GM19438 (cell line): ENCODE data around the gene ECPAS.
"Not testable (repeated sequence)": the region's sequence is repeated elsewhere in the genome, so short reads cannot be mapped to it uniquely, and the experiment has no call there.

Experiments used
- ATAC-seq: cut with Tn5 transposase; IDR thresholded peaks from one replicate; pipeline ENCODE4 v1.9.1; 2021; ENCODE audit warnings: low read depth; ENCODE audit not compliant: unreplicated experiment

The ECPAS gene

DNA sequence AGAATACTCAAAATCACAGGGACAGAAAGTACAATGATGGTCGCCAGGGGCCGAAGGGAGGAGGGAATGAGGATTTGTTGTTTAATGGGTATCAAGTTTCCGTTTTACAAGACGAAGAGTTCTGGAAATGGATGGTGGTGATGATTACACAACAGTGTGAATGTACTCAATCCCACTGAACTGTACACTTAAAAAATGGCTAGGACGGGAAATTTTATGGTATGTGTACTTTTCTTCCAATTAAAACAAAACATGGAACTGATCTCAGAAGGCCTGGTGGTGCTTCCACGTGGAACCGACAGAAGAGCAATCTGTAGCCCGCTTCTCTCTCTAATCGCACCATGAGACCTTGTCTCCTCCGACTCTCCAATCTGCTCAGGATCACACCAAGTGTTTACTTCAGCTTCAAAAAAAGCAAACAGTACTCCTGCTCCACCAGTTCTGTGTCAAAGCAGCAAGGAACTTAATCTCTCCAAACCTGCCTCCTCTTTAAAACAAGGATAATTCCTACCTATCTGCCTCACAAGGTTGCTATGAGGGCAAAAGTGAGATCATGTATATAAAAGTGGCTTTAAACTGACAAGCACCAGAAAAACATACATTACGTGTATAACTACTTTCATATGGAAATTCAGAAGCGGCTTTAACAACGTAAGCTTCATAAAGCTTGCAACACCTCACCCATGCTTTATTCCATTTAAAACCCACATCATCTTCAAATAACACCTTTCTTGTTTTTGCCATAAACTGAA is 2.1 kb downstream of the ECPAS start:
- no peak for ATAC-seq

DNA sequence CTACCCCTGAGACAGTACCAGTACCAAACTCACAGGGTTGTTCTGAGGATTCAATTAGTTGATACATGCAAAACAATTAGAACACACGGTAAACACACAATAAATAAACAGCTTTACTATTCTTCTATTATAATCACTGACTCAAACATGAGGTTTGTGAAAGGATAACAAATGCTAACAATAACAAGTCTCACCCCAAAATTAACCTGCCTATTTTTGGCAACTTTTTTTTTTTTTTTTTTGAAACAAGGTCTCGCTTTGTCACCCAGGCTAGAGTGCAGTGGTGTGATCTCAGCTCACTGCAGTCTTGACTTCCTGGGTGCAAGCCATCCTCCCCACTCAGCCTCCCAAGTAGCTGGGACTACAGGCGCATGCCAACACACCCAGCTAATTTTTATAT is 6.5 kb downstream of the ECPAS start:
- ATAC-seq, result no peak

DNA sequence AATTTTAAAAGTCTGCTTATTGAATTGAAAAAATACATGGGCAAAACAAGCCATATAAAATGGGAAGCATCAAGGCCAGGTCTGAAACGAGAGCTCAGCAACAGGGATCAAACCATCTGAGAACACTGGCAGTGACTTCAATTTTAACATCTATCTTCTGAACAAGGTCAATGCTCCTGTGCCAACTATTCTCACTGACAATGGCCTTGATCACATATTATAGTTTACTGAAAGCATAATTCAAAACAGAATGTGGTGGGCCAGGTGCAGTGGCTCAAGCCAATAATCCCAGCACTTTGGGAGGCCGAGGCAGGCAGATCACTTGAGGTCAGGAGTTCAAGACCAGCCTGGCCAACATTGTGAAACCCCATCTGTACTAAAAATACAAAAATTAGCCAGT is 9.0 kb downstream of the ECPAS start:
- ATAC-seq, result no peak

DNA sequence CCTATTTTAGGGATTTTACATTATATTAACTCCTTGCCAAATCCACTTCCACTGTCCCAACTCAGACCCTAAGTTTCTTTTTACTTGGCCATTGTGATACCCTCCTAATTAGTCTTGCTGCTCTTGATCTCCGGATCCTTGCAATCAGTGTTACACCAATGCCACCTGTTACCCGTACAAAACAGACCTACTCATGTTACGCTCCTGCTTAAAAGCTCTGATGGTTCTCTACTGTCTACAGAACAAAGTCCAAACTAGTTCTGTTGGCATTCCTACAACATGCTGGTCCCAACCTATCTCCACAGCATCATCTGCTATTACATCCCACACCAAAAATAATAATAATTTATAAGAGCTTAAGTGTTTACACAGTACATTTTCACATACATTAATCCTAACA is 9.8 kb downstream of the ECPAS start:
- ATAC-seq, result no peak

DNA sequence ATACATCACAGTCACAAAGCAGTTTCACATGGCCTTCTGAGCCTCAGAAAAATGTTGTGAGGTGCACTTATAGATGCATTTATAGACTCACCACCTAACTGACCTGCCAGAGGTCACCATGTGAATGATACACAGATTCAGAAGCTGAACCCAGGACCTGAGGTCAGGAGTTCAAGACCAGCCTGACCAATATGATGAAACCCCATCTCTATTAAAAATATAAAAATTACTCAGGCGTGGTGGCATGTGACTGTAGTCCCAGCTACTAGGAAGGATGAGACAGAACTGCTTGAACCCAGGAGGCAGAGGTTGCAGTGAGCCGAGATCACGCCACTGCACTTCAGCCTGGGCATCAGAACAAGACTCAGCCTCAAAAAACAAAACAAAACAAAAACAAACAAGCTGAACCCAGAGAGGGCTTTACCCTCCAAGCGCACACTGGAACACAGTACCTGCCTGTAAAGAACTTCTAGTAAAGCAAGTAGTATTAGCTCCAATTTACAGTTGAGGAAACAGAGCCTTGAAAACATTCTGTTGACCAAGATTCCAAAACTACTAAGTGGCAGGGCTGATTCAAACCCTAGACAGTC is 16.3 kb downstream of the ECPAS start:
- no peak for ATAC-seq

DNA sequence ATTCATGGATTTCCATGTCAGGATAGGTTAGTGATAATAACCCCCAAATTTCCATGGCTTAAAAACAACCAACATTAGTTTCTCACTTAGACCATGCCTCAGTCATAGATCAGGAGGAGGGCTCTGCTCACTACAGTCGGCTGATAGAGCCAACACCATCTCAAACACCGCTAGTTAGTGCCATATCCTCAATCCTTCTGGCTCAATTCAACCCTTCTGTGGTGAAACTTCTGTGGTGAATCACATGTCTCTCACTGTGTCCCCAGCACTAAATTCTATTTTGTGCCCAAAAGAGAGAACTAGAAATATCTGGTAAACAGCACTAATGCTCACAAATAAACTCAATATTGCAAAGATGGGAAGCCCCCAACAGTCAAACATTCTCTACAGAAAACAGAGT is 21.1 kb downstream of the ECPAS start:
- ATAC-seq, result no peak

DNA sequence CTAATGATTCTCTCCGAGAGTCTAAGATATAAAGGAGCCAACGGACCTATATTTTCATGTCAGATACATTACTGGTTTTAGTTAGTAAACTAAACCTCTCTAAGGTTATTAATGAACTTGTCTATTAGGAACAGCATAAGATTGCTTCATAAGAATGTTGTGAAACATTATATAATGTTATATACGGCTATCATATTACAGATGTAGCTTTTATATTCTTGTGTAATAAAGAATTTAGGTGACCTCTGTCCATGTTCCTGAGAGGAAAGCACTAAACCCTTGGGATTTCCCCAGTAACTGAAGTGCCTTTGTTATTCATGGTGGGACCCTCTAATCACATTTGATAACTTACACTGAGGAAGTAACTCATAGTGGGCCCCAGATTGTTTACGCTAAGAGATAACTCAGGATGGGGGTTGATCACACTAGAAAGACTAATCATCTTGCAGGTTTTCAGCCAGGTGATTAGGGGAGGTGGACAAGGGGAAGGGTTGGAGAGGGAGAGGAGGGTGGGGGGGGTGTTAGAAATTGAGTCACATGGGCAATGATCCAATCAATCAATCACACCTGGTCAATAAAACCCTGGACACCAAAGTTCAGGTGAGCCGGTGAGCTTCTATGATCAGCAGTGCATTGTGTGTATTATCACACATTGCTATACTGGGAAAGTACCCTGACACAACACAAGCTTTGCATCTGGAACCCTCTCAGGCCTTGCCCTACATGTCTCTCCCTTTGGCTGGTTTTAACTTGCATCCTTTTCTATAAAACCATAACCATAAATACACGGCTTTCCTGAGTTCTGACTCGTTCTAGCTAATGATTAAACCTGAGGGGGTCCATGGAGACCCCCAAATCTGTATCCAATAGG is 25.8 kb downstream of the ECPAS start:
- no peak for ATAC-seq

DNA sequence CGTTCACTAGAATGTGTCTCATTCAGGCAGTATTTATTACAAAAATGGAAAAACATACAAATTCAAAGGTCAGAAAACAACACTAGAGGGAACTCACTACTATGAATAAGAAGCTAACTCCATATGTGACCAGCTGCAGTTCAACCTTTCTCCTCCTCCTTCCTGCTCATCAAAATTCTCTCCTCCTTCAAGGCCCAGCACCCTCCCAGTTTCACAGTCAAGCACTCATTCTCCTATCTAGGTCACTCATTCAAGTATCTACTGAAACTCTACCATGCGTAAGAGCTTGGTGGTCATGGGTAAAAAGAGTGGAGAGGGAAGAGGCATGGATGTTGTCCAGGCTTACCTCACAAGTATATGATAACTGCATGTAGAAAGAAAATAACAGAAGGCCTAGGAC is 27.7 kb downstream of the ECPAS start:
- no peak for ATAC-seq

DNA sequence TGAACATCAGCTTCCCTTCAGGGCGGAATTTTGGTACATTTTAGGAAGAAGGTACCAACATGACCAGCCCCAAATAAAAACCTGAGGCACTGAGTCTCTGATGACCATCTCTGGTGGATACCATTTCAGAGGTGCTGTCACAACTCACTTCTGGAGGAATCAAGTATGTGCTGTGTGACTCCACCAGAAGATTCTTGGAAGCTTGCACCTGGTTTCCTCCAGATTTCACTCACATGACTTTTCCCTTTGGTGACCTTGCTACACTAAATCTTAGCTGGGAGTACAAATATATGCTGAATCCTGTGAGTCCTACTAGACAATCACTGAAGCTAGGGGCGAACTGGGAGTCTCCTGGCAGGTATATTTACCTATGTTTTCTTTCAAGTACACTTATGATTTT is 28.5 kb downstream of the ECPAS start:
- ATAC-seq, result no peak

DNA sequence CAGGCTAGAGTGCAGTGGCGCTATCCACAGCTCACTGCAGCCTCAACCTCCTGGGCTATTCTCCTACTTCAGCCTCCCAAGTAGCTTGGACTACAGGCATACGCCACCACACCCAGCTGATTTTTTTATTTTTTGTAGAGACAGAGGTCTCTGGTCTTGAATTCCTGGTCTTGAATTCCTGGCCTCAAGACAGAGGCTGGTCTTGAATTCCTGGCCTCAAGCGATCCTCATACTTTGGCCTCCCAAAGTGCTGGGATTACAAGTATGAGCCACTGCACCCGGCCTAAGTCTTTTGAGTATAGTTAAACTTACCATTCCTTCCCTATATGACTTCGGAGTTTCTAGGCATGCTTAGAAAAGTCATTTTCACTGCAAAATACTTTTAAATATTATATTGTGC is 29.4 kb downstream of the ECPAS start:
- no peak for ATAC-seq

DNA sequence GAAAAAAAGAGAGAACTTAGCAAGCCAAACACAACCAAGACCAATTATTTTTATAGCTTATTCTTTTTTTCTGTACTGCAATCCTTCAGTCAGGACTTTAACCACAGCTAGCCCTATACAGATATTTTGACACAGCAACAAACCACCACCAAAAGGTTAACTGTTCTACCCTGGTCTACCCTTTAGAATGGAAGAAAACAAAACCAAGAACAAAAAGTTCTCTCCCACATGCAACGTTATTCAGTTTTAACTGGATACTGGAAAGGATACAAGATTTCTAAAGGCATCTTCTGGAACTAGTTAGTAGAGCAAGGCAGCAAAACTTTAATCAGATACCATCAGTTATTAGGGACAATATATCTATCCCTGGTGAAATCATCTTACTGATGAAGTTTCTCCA is 32.6 kb downstream of the ECPAS start:
- ATAC-seq, result no peak

DNA sequence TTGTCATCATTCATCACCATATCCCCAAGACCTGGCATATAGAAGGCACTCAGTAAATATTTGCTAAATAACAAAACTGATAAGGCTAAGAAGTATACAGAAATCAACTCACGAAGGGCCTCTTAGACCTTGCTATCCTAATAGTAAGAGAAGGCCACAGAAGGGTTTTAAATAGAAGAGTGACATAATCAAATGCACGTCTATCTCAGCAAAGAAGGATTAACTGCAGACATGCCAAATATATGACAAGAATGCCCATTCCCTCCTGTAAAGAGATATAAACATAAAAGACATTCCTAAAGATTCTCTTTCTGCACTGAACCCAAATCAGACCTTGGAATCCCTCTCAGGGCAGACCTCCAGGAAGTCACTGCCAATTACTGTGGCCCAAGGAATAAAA is 34.1 kb downstream of the ECPAS start:
- ATAC-seq, result no peak

DNA sequence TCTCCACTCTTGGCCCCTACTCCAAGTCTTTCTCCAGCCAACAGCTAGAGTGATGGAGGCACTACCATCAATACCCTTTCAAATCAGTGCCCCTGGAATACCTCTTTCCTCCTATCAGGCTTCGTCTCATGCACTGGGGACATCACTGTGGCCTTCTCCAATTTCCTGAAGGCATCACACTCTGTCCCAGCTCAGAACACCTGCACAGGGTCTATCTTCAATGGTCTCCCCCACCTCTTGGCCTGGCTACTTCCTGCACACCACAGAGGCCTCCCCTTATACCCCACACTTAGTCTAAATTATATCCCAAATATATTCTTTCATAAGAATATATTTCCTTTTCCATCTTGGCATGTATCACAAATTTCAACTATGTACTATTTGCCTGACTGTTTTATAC is 34.5 kb downstream of the ECPAS start:
- no peak for ATAC-seq

DNA sequence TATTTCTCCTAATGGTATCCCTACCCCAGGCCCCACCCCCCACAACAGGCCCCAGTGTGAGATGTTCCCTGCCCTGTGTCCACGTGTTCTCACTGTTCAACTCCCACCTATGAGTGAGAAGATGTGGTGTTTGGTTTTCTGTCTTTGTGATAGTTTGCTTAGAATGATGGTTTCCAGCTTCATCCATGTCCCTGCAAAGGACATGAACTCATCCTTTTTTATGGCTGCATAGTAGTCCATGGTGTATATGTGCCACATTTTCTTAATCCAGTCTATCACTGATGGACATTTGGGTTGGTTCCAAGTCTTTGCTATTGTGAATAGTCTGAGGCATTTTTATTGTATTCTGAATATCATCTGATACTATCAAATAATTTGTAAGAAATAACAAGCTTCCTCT is 38.4 kb downstream of the ECPAS start:
- ATAC-seq, result not testable (repeated sequence)

DNA sequence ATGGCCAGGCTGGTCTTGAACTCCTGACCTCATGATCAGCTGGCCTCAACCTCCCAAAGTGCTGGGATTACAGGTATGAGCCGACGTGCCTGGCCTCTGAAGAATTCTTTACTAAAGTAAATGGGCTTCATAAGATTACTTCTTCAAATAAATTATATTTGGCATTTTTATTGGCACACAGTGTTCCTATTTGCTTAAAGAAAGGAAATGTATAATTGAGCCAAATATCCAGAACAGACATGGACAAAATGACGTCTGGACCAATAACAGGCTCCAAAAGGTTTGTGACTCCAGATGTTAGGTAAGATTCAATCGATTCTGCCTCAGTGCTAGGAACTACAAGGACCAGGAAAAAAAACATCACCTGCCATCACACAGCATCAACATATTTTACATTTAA is 40.7 kb downstream of the ECPAS start:
- no peak for ATAC-seq

DNA sequence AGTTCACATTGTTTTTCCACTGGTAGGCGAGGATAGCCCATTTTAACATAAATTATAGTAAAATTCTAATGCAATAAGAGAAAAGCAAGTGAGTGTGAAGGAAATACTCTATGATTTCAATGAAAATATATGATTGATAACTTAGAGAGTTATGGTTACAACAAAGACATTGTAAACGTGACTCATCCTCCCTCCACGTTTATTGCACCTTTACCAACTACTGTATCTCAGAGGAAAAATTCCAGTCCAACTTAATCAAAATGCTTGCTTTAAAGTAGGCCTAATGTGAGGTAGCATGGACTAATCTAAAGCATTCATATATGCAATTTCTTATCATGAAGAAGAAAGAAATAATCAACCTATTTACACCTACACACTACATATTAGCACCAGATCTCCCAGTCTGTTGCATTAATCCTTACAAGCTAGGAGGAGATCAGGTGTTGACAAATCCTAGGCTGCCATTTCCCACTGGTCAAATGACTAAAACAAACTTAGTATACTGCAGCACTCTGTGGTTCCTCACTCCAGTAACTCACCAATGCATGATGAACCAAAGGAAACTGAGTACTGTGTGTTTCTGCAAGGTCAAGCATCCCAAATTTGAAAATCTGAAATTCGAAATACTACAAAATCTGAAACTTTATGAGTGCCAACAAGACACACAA is 41.7 kb downstream of the ECPAS start:
- no peak for ATAC-seq

DNA sequence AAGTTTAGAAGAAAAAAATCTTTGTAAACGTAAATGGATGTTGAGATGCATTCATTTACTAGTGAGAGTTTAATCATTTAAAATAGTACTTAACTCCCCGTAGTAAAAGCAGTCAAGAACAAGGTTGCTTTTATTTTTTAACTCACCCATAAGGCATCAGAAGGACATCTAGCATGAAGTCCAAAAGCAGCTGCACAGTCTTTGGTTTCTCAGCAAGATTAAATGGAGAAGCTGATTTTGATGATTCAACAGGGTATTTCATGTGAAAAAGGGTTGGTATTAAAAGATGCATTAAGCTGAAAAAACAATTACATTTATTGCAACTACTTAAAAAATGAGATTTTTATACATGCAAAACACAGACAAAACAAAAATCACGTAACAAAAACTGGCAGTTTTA is 44.0 kb downstream of the ECPAS start:
- no peak for ATAC-seq

DNA sequence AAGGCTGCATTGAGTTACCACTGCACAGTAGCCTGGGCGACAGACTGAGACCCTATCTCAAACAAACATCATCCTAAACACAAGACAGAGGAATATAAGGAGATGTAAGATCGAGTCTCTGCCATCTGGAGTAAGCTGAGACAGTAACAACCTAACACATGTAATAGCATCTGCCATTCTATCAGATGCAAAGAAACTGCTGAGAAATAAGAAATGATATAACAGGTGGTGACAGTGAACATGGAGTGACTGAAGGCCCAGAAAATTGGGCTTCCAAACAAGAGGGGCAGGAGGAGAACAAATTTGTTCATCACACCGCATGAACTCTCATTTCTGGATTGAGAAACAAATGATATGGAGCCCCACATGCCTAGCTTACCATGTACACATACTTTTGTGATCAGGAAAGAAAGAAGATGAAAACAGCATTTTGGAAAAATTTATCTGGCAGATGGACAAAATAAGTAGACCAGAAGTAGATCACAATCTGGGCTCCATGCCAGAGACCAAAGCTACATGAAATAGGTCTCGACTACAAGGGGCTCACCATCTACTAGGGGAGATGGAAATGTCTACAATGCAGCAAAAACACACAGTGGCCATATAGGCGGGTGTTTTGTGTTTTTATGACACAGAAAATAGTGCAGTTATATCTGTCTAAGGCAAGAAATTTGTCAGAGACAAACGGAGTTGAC is 45.5 kb downstream of the ECPAS start:
- no peak for ATAC-seq

DNA sequence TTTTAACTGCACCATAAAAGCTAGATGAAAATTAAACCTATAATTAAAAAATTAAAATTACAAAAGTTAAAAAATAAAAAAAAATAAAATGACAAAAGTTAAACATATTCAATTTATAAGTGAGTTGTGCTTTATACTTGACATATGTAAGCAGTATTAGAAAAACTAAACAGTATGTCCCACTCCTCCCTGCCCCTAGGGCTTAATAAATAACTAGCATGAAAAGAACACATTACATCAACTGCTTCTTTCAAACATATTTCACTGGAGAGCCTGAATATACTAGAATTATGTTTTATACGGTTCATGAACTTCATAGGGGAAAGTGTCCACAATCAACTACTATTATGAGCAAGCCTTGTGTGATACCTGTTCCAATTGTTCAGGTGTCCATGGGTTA is 47.6 kb downstream of the ECPAS start:
- no peak for ATAC-seq

DNA sequence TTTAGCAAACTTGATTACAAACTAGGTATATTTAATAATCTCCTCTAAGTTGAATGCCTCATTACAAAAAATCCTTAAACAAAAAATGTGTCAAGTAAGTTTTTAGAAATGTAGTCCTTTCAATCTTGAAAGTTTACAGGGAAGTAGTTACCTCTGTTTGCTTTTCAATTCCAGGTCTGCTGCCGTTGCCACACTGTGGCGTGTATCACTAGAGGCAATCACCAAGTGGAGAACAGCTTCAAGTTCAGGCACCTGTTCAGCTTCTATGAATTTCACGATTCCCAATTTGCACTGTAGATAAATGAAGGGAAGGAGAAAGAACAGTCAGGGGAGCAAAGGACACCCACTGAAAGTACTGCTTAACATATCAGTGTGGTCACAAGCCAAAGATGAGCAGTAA is 51.1 kb downstream of the ECPAS start:
- ATAC-seq, result no peak

DNA sequence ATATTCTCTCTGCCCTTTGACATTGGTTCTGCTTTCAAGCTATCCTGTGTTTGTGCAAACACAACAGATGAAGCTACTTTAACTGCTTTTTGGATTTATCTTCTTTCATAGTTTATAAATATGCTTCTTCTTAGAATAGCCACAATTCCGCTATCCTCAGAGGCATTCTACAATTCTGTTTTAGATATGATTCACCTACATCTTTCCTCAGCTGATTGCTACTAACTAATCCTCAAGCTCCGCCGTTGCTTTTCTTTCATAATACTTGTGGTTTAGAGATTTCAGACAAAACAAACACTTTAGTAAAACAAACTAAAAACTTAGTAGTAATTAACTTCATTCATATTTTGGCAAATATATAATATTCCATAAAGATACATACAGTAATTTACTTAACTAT is 52.5 kb downstream of the ECPAS start:
- ATAC-seq, result no peak
